ENCODE results near the gene HOXC4. TPM values are rescaled to one million over a fixed set of nuclear protein-coding genes. Genes with fewer than 3 reads are reported as not detected.
A peak's percentile ranks its signal among the peaks of the same experiment; 100 is the strongest.

The HOXC4 gene
- polyA plus RNA-seq, 3 donors = not detected

DNA sequence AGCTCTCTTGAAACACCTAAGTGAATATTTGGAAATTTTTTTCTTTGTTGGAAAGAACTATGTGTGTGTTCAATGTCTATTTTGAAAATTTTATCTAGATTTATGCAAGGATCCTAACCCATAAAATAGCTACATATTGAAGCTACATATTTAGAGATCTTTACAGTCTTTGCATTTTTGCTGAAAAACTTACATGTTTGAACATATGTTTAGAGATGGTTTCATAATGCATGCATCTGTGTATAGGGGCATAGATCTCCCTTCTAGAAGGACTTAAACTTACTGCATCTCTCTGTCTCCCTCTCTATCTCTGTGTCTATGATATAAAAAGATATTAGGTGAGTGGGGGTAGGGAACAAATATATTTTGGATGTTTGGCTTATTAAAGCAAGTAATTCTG is 8.2 kb upstream of the HOXC4 start:
- peaks cover 91 to 98% of the 10 kb centered on the region in 2 donors for H3K27me3 ChIP-seq (ENCODE audit: control insufficient read depth in 2 of 2, insufficient read depth in 2 of 2, low read length in 2 of 2)
- intact Hi-C loops (cut with micrococcal nuclease) = no loop called here
- peak overlapping the region in 1 of 2 donors; percentile 2 for H3K4me3 Mint-ChIP-seq
- H3K9me3 ChIP-seq (replicated peaks in 1 of 2; ENCODE audit: control insufficient read depth in 1 of 2, insufficient read depth in 1 of 2, low read length in 2 of 2) = peaks cover 3 to 26% of the 10 kb centered on the region in 2 donors
- H3K79me2 ChIP-seq (ENCODE audit: insufficient read depth, low read length) = no peaks in the 10 kb centered on the region
- H3K27ac Mint-ChIP-seq = no peak overlapping the region
- no peak overlapping the region for H3K27ac ChIP-seq (ENCODE audit: low read depth in 1 of 2, low read length in 2 of 2)
- no peak for DNase-seq
- H3K36me3 ChIP-seq (replicated peaks in 1 of 2; ENCODE audit: control insufficient read depth in 1 of 2, insufficient read depth in 2 of 2, low read length in 2 of 2) = no peaks in the 10 kb centered on the region
- H3K27me3 Mint-ChIP-seq (ENCODE audit: low read depth in 3 of 3) = peaks cover 96 to 98% (median 96%) of the 10 kb centered on the region in 3 donors
- no peaks in the 10 kb centered on the region for H4K20me1 ChIP-seq (ENCODE audit: insufficient read depth, low read length)
- no peak overlapping the region for H3K4me2 ChIP-seq (replicated peaks; ENCODE audit: extremely low read depth, low read length, poor library complexity, severe bottlenecking)
- peaks cover 0 to 5% of the 10 kb centered on the region in 2 donors for H3K36me3 Mint-ChIP-seq
- TF ChIP-seq, protein P1, sequence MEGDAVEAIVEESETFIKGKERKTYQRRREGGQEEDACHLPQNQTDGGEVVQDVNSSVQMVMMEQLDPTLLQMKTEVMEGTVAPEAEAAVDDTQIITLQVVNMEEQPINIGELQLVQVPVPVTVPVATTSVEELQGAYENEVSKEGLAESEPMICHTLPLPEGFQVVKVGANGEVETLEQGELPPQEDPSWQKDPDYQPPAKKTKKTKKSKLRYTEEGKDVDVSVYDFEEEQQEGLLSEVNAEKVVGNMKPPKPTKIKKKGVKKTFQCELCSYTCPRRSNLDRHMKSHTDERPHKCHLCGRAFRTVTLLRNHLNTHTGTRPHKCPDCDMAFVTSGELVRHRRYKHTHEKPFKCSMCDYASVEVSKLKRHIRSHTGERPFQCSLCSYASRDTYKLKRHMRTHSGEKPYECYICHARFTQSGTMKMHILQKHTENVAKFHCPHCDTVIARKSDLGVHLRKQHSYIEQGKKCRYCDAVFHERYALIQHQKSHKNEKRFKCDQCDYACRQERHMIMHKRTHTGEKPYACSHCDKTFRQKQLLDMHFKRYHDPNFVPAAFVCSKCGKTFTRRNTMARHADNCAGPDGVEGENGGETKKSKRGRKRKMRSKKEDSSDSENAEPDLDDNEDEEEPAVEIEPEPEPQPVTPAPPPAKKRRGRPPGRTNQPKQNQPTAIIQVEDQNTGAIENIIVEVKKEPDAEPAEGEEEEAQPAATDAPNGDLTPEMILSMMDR (IDR thresholded peaks at IDR 0.05) = no peak
- no peak overlapping the region for H3K9ac ChIP-seq (ENCODE audit: insufficient read depth, low read length, poor library complexity, severe bottlenecking)
- peaks cover 7% of the 10 kb centered on the region for H3K4me1 Mint-ChIP-seq
- H2AFZ ChIP-seq (ENCODE audit: insufficient read depth, low read depth, low read length, poor library complexity, severe bottlenecking) = no peak overlapping the region
- peaks cover 0 to 22% (median 4%) of the 10 kb centered on the region in 7 donors for H3K9me3 Mint-ChIP-seq
- H3K4me3 ChIP-seq (replicated peaks in 1 of 3; ENCODE audit: low read depth in 2 of 3, low read length in 3 of 3) = no peak overlapping the region
- H3K4me1 ChIP-seq (ENCODE audit: control insufficient read depth in 1 of 2, insufficient read depth in 2 of 2, low read length in 2 of 2) = no peaks in the 10 kb centered on the region

DNA sequence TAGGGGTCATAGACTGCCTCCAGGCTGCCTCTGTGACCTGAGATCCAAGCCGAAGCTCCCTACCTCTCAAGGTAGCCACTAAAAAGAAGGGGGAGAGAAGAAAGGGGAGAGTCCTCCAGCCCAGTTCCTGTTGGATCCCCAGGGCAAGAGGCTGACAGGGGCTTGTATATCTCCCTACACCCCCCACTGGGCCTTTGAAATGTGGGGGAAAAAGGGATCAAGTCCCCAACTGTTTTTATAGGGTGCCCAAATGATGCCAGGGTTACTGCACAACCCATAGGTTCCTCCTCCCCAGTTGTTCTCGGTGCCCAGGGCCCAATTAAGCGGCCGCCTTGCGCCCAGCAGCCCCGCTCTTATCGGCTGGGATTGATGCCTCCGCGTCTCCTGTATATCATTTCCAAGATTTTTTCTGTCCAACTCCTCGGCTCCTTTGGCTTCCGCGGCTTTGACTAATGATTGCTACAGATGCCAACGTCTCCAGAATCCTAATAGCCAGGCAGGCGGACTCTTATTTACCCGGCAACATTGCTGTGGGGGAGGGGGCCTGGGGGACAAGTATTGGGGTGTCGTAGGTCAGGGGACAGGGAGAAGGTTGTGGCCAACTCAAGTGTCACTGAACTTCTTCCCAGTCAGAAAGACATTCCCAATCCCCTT is 7.6 kb upstream of the HOXC4 start:
- intact Hi-C loops (cut with micrococcal nuclease) = no loop called here
- no peak for DNase-seq
- H3K9ac ChIP-seq (ENCODE audit: insufficient read depth, low read length, poor library complexity, severe bottlenecking) = no peak overlapping the region
- Mint-ChIP-seq H3K36me3 (peaks cover 0 to 5% of the 10 kb centered on the region in 2 donors), H3K9me3 (peaks cover 0 to 23% (median 3%) of the 10 kb centered on the region in 7 donors), H3K27me3 (ENCODE audit: low read depth in 3 of 3) (peaks cover 98 to 100% (median 98%) of the 10 kb centered on the region in 3 donors), H3K4me3 (peak overlapping the region in 1 of 2 donors; percentile 77), H3K27ac (no peak overlapping the region), H3K4me1 (peaks cover 7% of the 10 kb centered on the region)
- no peaks in the 10 kb centered on the region for H3K36me3 ChIP-seq (replicated peaks in 1 of 2; ENCODE audit: control insufficient read depth in 1 of 2, insufficient read depth in 2 of 2, low read length in 2 of 2)
- H3K4me3 ChIP-seq (replicated peaks in 1 of 3; ENCODE audit: low read depth in 2 of 3, low read length in 3 of 3) = no peak overlapping the region
- H3K79me2 ChIP-seq (ENCODE audit: insufficient read depth, low read length) = no peaks in the 10 kb centered on the region
- H4K20me1 ChIP-seq (ENCODE audit: insufficient read depth, low read length) = no peaks in the 10 kb centered on the region
- H2AFZ ChIP-seq (ENCODE audit: insufficient read depth, low read depth, low read length, poor library complexity, severe bottlenecking) = no peak overlapping the region
- H3K9me3 ChIP-seq (replicated peaks in 1 of 2; ENCODE audit: control insufficient read depth in 1 of 2, insufficient read depth in 1 of 2, low read length in 2 of 2) = peaks cover 3 to 26% of the 10 kb centered on the region in 2 donors
- no peak overlapping the region for H3K27ac ChIP-seq (ENCODE audit: low read depth in 1 of 2, low read length in 2 of 2)
- TF ChIP-seq, protein P1 (IDR thresholded peaks at IDR 0.05) = no peak
- H3K4me2 ChIP-seq (replicated peaks; ENCODE audit: extremely low read depth, low read length, poor library complexity, severe bottlenecking) = no peak overlapping the region
- H3K27me3 ChIP-seq (ENCODE audit: control insufficient read depth in 2 of 2, insufficient read depth in 2 of 2, low read length in 2 of 2) = peaks cover 91 to 98% of the 10 kb centered on the region in 2 donors
- no peaks in the 10 kb centered on the region for H3K4me1 ChIP-seq (ENCODE audit: control insufficient read depth in 1 of 2, insufficient read depth in 2 of 2, low read length in 2 of 2)
- 63% methylated on average over 9 of the region's 16 CpGs for WGBS (ENCODE audit: insufficient coverage)

All from CD14-positive monocyte (primary cell).